DND-41 (cell line): ENCODE measurements around the gene SKA1.

Experiments
- CTCF ChIP-seq: IDR thresholded peaks from 2 replicates; pipeline ENCODE4 v1.5.1; 2012; ENCODE audit warnings: borderline replicate concordance, low read length, moderate library complexity, mild to moderate bottlenecking; ENCODE audit not compliant: poor library complexity, severe bottlenecking; ENCODE audit errors: extremely low read depth
- EZH2 ChIP-seq: IDR thresholded peaks from 3 replicates; pipeline ENCODE4 v1.6.1; 2012; ENCODE audit warnings: borderline replicate concordance, low read depth, mild to moderate bottlenecking, moderate library complexity, low read length, inconsistent platforms; ENCODE audit not compliant: severe bottlenecking

- TF ChIP-seq CTCF (no peak), EZH2 (no peak)
These were observed 14.1 kb downstream of the SKA1 start for GRCh38 chr18:50388988-50389387.
